ENCODE data around the gene FARS2. TPM values are rescaled to one million over a fixed set of nuclear protein-coding genes. Genes with fewer than 3 reads are reported as not detected.
A peak's percentile ranks its signal among the peaks of the same experiment; 100 is the strongest.

FARS2 gene
- total and polyA plus RNA-seq, 9 of the 15 experiments (the other 6 are each of a cell fraction or from before 2014, with no cell fraction given), result 16.5 to 62.2 (median 27.0) TPM

DNA sequence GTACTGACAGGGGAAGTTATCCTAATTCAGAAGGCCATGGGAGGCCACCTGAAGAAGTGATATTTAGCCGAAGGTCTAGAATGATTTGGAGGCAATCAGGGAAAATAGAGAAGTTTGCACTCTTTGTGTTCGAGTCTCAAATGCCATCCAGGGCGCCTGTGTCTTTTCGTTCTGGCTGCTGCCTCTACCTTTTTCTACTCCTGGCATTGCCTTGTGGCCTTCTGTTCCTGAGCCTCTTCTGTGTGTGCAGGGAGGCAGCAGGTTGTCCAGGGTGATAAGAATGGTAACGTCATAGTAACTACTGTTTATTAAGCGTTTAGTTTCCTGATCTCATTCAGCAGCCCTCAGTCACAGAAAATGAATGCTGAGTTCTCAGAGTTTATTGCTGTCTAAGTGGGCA lies 252.1 kb downstream of the FARS2 start (continued):
- no peak for TF ChIP-seq ZBTB9 (CRISPR knock-in tag; IDR thresholded peaks at IDR 0.05)
- no peak for TF ChIP-seq HIVEP1 (CRISPR knock-in tag; IDR thresholded peaks at IDR 0.05)
- TF ChIP-seq GATAD2B (IDR thresholded peaks at IDR 0.05; ENCODE audit: borderline replicate concordance), result no peak
- no peak for TF ChIP-seq SIX5 (IDR thresholded peaks at IDR 0.05; ENCODE audit: borderline replicate concordance in 1 of 2, insufficient read depth in 1 of 2, low read depth in 1 of 2, low read length in 2 of 2)
- no peak for TF ChIP-seq MCM5 (IDR thresholded peaks at IDR 0.05; ENCODE audit: low read depth)
- peak in 1 of 2 experiments; percentile 72; a peak in 1 of 4 replicates for TF ChIP-seq SRF (CRISPR knock-in tag; IDR thresholded peaks at IDR 0.05)
- no peak for TF ChIP-seq ETV1 (tag; conservative IDR thresholded peaks at IDR 0.05; ENCODE audit: low read depth)
- TF ChIP-seq NR3C1 (CRISPR knock-in tag; IDR thresholded peaks at IDR 0.05), result no peak
- TF ChIP-seq ZNF507 (tag; conservative IDR thresholded peaks at IDR 0.05), result no peak
- TF ChIP-seq CREM (IDR thresholded peaks at IDR 0.05; ENCODE audit: low read depth), result peak; percentile 74
- TF ChIP-seq FIP1L1 (IDR thresholded peaks at IDR 0.05; ENCODE audit: low read depth, low read length, poor library complexity, severe bottlenecking), result no peak
- TF ChIP-seq ZNF140 (CRISPR knock-in tag; IDR thresholded peaks at IDR 0.05), result no peak

GRCh38 chr6:5514353-5514752 lies 253.0 kb downstream of the FARS2 start:
- Histone ChIP-seq H3K9me3 (replicated peaks; ENCODE audit: control insufficient read depth, insufficient read depth, low read depth, low read length) (no peaks in the 10 kb centered on the region), H3K4me1 (replicated peaks in 1 of 2; ENCODE audit: control insufficient read depth in 2 of 2, insufficient read depth in 2 of 2, low read length in 2 of 2) (peaks cover 3 to 23% of the 10 kb centered on the region in 2 experiments), H3K79me2 (ENCODE audit: control insufficient read depth, insufficient read depth, low read length) (no peaks in the 10 kb centered on the region), H3K4me3 (no peak overlapping the region), H2AFZ (ENCODE audit: low read depth, low read length) (no peak overlapping the region), H3K36me3 (ENCODE audit: control insufficient read depth, insufficient read depth, low read length) (no peaks in the 10 kb centered on the region), H3K9me1 (ENCODE audit: control insufficient read depth, insufficient read depth, low read length) (no peaks in the 10 kb centered on the region), H3K27me3 (ENCODE audit: control insufficient read depth in 2 of 2, insufficient read depth in 2 of 2, low read length in 2 of 2) (no peaks in the 10 kb centered on the region), H3K4me2 (ENCODE audit: insufficient read depth, low read length) (no peak overlapping the region), H3K27ac (ENCODE audit: extremely low read depth, low read depth, low read length) (no peak overlapping the region), H3K9ac (ENCODE audit: insufficient read depth in 1 of 2, low read depth in 2 of 2, low read length in 2 of 2) (no peak overlapping the region), H4K20me1 (replicated peaks; ENCODE audit: control insufficient read depth, insufficient read depth, low read length) (no peaks in the 10 kb centered on the region)
- TF ChIP-seq MEF2D (tag; conservative IDR thresholded peaks at IDR 0.05; ENCODE audit: low read depth), result no peak
- intact Hi-C loops (cut with micrococcal nuclease) (no loop called here), in situ Hi-C loops (cut with MboI) (no loop called here)
- no TSS peak for BruUV-seq (replicated peaks)
- POLR2A ChIA-PET, result no interaction called here
- FAIRE-seq, result no peak
- CTCF ChIA-PET (ENCODE audit: low intra/inter-chr PET ratio), result no interaction called here
- no peak for DNase-seq (ENCODE audit: extremely low read depth in 1 of 4, low spot score in 3 of 4)
- ATAC-seq, result no peak
